Measurements from ENCODE around the gene ENKD1. TPM values are rescaled to one million over a fixed set of nuclear protein-coding genes. Genes with fewer than 3 reads are reported as not detected.

Gene ENKD1
- total and polyA plus RNA-seq, 10 of the 15 experiments (the other 5 are each of a cell fraction or from before 2014, with no cell fraction given) = 0.19 to 8.1 (median 2.8) TPM

DNA sequence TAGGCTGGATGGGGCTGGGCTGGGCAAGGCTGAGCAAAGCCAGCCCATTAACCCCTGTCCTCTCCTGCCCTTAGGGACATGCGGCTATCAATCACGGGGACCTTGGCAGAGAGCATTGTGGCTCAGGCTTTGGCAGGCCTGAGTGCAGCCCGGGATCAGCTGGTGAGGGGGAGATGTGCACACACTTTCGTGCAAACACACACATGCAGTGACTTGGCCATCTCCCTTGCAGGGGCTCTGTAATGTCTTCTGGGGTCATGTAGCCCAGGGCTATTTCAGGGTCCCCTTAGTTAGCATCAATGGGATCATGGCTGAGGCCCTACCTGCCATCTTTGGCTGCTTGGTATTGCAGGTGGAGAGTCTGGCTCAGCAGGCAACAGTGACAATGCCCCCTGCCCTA lies 14.7 kb downstream of the ENKD1 start:
- SMC1A ChIA-PET (ENCODE audit: uncharacterized antibody, unreplicated experiment) = no interaction called here
- in situ Hi-C loops (cut with MboI) = no loop called here
- POLR2A ChIA-PET = interaction anchor here (1.0 kb wide), 1 partner anchor 16 kb away, joined by 3 read pairs; no protein-coding TSS in a partner anchor

DNA sequence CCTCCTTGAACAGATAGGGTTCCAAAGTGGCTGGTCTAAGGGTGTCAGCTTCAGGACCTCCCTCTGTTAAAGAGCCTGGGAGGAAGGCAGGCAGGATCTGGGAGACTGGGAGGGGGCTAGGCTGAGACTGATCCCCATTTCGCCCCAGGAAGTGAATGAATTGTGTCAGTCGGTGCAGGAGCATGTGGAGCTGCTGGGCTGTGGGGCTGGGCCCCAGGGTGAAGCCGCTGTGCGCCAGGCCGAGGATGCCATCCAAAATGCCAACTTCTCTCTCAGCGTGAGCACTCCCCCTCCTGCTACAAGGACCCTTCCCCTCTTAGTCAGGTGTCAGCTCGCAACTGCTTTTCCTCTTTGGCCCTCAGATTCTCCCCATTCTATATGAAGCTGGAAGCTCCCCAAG lies 15.5 kb downstream of the ENKD1 start:
- CTCF ChIA-PET = interaction anchor here (1.3 kb wide), 1 partner anchor 9 kb away, joined by 5 read pairs; the partner anchor contains the start of gene ACD
- Histone ChIP-seq H3K27ac (ENCODE audit: control insufficient read depth, insufficient read depth) (no peak overlapping the region), H3K4me1 (ENCODE audit: control insufficient read depth, insufficient read depth, low read length) (peaks cover 2% of the 10 kb centered on the region; the same call in 1 of the 2 replicates), H3K9me3 (replicated peaks; ENCODE audit: control insufficient read depth, insufficient read depth, low read length) (no peaks in the 10 kb centered on the region), H2AFZ (ENCODE audit: control insufficient read depth, low read depth, low read length) (no peak overlapping the region), H3K4me3 (no peak overlapping the region), H3K36me3 (ENCODE audit: control insufficient read depth in 2 of 2, insufficient read depth in 2 of 2, low read length in 1 of 2) (peaks cover 2 to 8% of the 10 kb centered on the region in 2 experiments), H3K9ac (ENCODE audit: control insufficient read depth, insufficient read depth, low read length) (no peak overlapping the region), H3K79me2 (ENCODE audit: control insufficient read depth, insufficient read depth, low read length) (peaks cover under 1% of the 10 kb centered on the region; the same call in 1 of the 2 replicates), H4K20me1 (ENCODE audit: control insufficient read depth, insufficient read depth) (no peaks in the 10 kb centered on the region), H3K27me3 (replicated peaks in 1 of 2; ENCODE audit: control insufficient read depth in 2 of 2, insufficient read depth in 2 of 2, low read length in 1 of 2) (no peaks in the 10 kb centered on the region), H3K4me2 (ENCODE audit: control insufficient read depth, insufficient read depth) (no peak overlapping the region)
- ATAC-seq = no peak
- intact Hi-C loops (cut with micrococcal nuclease; ENCODE audit: unreplicated experiment) = no loop called here
- RAD21 ChIA-PET (ENCODE audit: unreplicated experiment) = no interaction called here
- no TSS peak for BruUV-seq (replicated peaks)
- TF ChIP-seq CREM (IDR thresholded peaks at IDR 0.05; ENCODE audit: low read depth) (no peak), POLR2A (IDR thresholded peaks at IDR 0.05; ENCODE audit: low read depth, low read length) (peak; percentile 18; the same call in 1 of the 2 replicates)
- SMC1A ChIA-PET (ENCODE audit: uncharacterized antibody, unreplicated experiment) = no interaction called here
- DNase-seq (ENCODE audit: low read depth, low spot score) = no peak
- POLR2A ChIA-PET = interaction anchor here (1.0 to 1.1 kb wide), 2 partner anchors 9 to 69 kb away, joined by 3 read pairs; partner anchors contain the start of gene ACD
- 90% methylated on average over 7 of the region's 7 CpGs for WGBS (ENCODE audit: insufficient coverage, insufficient replicate concordance, low lambda C conversion rate, missing lambda C conversion rate)
- FAIRE-seq = no peak
- in situ Hi-C loops (cut with MboI) = no loop called here

More for the DNA sequence above, 14.7 kb downstream of the ENKD1 start:
- Histone ChIP-seq H2AFZ (ENCODE audit: control insufficient read depth, low read depth, low read length) (no peak overlapping the region), H3K4me3 (no peak overlapping the region), H3K4me1 (ENCODE audit: control insufficient read depth, insufficient read depth, low read length) (no peaks in the 10 kb centered on the region), H3K27ac (ENCODE audit: control insufficient read depth, insufficient read depth) (no peak overlapping the region), H3K79me2 (ENCODE audit: control insufficient read depth, insufficient read depth, low read length) (no peaks in the 10 kb centered on the region), H3K27me3 (replicated peaks in 1 of 2; ENCODE audit: control insufficient read depth in 2 of 2, insufficient read depth in 2 of 2, low read length in 1 of 2) (no peaks in the 10 kb centered on the region), H3K9ac (ENCODE audit: control insufficient read depth, insufficient read depth, low read length) (no peak overlapping the region), H4K20me1 (ENCODE audit: control insufficient read depth, insufficient read depth) (no peaks in the 10 kb centered on the region), H3K36me3 (ENCODE audit: control insufficient read depth in 2 of 2, insufficient read depth in 2 of 2, low read length in 1 of 2) (peaks cover 2 to 9% of the 10 kb centered on the region in 2 experiments), H3K9me3 (replicated peaks; ENCODE audit: control insufficient read depth, insufficient read depth, low read length) (no peaks in the 10 kb centered on the region), H3K4me2 (ENCODE audit: control insufficient read depth, insufficient read depth) (no peak overlapping the region)
- intact Hi-C loops (cut with micrococcal nuclease; ENCODE audit: unreplicated experiment) = no loop called here
- ATAC-seq (no peak), DNase-seq (ENCODE audit: low read depth, low spot score) (no peak), FAIRE-seq (no peak)
- ChIA-PET CTCF (interaction anchor here (1.1 kb wide), 1 partner anchor 131 kb away, joined by 4 read pairs; no protein-coding TSS in a partner anchor), RAD21 (ENCODE audit: unreplicated experiment) (no interaction called here)
- TF ChIP-seq NR2C1 (IDR thresholded peaks at IDR 0.05) = no peak
- TF ChIP-seq BMI1 (IDR thresholded peaks at IDR 0.05; ENCODE audit: borderline replicate concordance) = no peak
- 87% methylated on average over 4 of the region's 4 CpGs for WGBS (ENCODE audit: insufficient coverage, insufficient replicate concordance, low lambda C conversion rate, missing lambda C conversion rate)
- no TSS peak for BruUV-seq (replicated peaks)

Data from GM12878 (cell line).